ENCODE measurements around the gene SPINK7.
"Not testable (repeated sequence)": the region's sequence is repeated elsewhere in the genome, so short reads cannot be mapped to it uniquely, and the experiment has no call there.

The SPINK7 gene

GRCh38 chr5:148312153-148312552, at the start of gene SPINK7:
Gene SPINK7 (plus strand): TSS chr5:148312423. CDS start chr5:148312484, 61 bp downstream.
- no peak for DNase-seq

GRCh38 chr5:148267962-148268361, 44.3 kb upstream of the SPINK7 start:
- no peak for DNase-seq

GRCh38 chr5:148268566-148268965, 43.7 kb upstream of the SPINK7 start, which contains the start of gene SPINK13:
Gene SPINK13 (plus strand): TSS chr5:148268794. CDS start chr5:148270073, 1,279 bp downstream.
- no peak for DNase-seq

GRCh38 chr5:148275129-148275528, 37.1 kb upstream of the SPINK7 start:
- not testable (repeated sequence) for DNase-seq

- not testable (repeated sequence) for DNase-seq
Observed at GRCh38 chr5:148280893-148281292, 31.3 kb upstream of the SPINK7 start.

GRCh38 chr5:148281336-148281735, 30.9 kb upstream of the SPINK7 start:
- not testable (repeated sequence) for DNase-seq

GRCh38 chr5:148290271-148291195, 21.7 kb upstream of the SPINK7 start:
- DNase-seq: no peak

- DNase-seq: no peak
Observed at GRCh38 chr5:148297731-148298130, 14.5 kb upstream of the SPINK7 start.

GRCh38 chr5:148306446-148306845, 5.8 kb upstream of the SPINK7 start:
- DNase-seq: no peak

GRCh38 chr5:148309019-148309418, 3.2 kb upstream of the SPINK7 start:
- no peak for DNase-seq

- no peak for DNase-seq
Observed at GRCh38 chr5:148309746-148310145, 2.5 kb upstream of the SPINK7 start.

GRCh38 chr5:148311484-148311883, 739 bp upstream of the SPINK7 start:
- no peak for DNase-seq

GRCh38 chr5:148314187-148314586, 2.0 kb downstream of the SPINK7 start:
- no peak for DNase-seq

- no peak for DNase-seq
Observed at GRCh38 chr5:148314731-148315130, 2.5 kb downstream of the SPINK7 start.

- not testable (repeated sequence) for DNase-seq
Observed at GRCh38 chr5:148320011-148320963, 8.1 kb downstream of the SPINK7 start.

- DNase-seq: no peak
Observed at GRCh38 chr5:148333262-148333849, 21.1 kb downstream of the SPINK7 start.

GRCh38 chr5:148335259-148335658, 23.0 kb downstream of the SPINK7 start, which contains the start of gene SPINK9:
Gene SPINK9 (plus strand): TSS chr5:148335559. CDS start chr5:148335614, 55 bp downstream.
- DNase-seq: no peak

GRCh38 chr5:148336704-148337435, 24.6 kb downstream of the SPINK7 start:
- no peak for DNase-seq

GRCh38 chr5:148342371-148343045, 30.3 kb downstream of the SPINK7 start:
- DNase-seq: no peak

GRCh38 chr5:148343046-148343407, 30.8 kb downstream of the SPINK7 start:
- no peak for DNase-seq

Data from NCI-H1417 treated with DMSO at 0.1 percent for 48 hours (cell line).